Nephron (organoid): ENCODE data around the gene TPK1.
"Not testable (repeated sequence)": the region's sequence is repeated elsewhere in the genome, so short reads cannot be mapped to it uniquely, and the experiment has no call there.

Source experiments
- H3K27ac Mint-ChIP-seq, 3 experiments: 2 replicates each; pipeline ENCODE4 v1.8.0; 2020; ENCODE audit warnings: mixed read lengths in 3 of 3, mild to moderate bottlenecking in 2 of 3, moderate library complexity in 1 of 3
- H3K27me3 Mint-ChIP-seq: 2 replicates; pipeline ENCODE4 v1.8.0; 2021; ENCODE audit warnings: low read depth, mild to moderate bottlenecking, moderate library complexity, mixed read lengths
- H3K36me3 Mint-ChIP-seq: 2 replicates; pipeline ENCODE4 v1.8.0; 2020; ENCODE audit warnings: low read depth, mixed read lengths
- H3K4me1 Mint-ChIP-seq: 2 replicates; pipeline ENCODE4 v1.8.0; 2020; ENCODE audit warnings: mixed read lengths
- H3K4me3 Mint-ChIP-seq, 3 experiments: 2 replicates each; pipeline ENCODE4 v1.8.0; 2020; ENCODE audit warnings: mild to moderate bottlenecking in 3 of 3, mixed read lengths in 3 of 3, moderate library complexity in 2 of 3
- H3K9me3 Mint-ChIP-seq: 2 replicates; pipeline ENCODE4 v1.8.0; 2020; ENCODE audit warnings: mixed read lengths
- TF ChIP-seq, protein P1 (sequence below), 3 experiments: fragments of 200-600 bp; sonication (generic); IDR thresholded peaks; one replicate each; pipeline ENCODE4 v1.5.0; 2021; ENCODE audit warnings: antibody characterized with exemption in 3 of 3; ENCODE audit not compliant: unreplicated experiment in 3 of 3

Gene TPK1

DNA sequence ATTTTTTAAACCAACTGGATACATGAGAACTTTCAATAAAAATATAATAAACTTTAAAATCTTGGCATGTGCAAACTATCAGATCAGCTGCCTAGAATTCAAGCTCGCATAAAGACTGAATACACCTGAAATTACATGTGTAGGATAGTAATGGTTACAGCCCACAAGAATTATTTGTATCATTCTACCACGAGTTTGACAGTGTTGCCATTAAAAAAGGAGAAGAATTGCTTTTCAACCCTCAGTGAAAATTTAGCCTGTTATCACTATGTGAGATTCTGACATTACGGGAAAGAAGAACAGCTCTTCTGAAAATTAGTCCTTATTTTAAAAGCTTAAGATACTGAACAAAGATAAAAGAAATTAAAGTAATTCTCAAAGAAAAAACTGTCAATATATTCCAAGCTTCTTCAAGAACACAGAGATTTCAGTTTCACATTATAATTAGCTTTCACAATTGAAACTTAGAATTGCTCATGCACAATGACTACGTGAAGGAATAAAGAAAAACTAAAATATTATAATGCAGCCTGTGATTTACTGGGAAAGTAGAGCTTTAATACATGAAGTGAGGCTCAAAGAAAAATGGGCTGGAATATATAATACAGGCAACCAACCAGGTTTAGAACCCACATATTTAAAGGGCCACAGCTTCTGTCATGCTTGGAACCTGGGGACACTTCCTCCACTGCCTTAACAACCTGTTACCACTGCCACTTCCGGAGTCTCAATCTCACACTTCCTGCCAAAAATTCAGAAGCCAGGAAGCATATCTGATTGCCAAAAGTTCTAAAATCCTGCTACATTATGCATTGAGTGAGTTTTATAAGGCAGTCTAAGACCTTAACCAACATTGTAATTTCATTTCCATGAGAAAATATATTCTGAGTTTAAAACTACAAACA is 23.2 kb downstream of the TPK1 start:
- no peak overlapping the region for H3K27ac Mint-ChIP-seq

DNA sequence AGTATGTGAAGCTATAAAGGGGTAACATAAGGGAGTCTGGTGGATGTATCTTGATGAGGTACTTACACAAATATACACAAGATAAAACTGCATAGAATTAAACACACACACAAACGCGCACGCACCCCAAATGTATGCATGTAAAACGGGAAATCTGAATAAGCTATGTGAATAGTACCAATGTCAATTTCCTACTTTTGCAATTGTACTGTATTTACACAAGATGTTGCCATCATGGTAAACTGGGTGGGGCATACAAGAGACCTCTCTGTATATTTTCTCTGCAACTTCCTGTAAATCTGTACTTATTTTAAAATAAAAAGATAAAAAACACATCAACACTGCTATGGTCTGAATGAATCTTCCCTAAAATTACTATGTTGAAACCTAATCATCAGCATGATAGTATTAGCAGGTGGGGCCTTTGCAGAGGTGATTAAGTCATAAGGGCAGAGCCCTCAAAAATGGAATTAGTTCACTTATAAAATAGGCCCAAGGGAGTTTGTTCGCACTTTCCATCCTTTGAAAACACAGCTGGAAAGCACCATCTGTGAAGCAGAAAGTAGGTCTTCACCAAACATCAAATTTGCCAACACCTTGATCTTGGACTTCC is 30.1 kb downstream of the TPK1 start:
- no peak overlapping the region for H3K4me3 Mint-ChIP-seq
- no peaks in the 10 kb centered on the region for H3K36me3 Mint-ChIP-seq
- no peaks in the 10 kb centered on the region for H3K4me1 Mint-ChIP-seq
- TF ChIP-seq, protein P1, sequence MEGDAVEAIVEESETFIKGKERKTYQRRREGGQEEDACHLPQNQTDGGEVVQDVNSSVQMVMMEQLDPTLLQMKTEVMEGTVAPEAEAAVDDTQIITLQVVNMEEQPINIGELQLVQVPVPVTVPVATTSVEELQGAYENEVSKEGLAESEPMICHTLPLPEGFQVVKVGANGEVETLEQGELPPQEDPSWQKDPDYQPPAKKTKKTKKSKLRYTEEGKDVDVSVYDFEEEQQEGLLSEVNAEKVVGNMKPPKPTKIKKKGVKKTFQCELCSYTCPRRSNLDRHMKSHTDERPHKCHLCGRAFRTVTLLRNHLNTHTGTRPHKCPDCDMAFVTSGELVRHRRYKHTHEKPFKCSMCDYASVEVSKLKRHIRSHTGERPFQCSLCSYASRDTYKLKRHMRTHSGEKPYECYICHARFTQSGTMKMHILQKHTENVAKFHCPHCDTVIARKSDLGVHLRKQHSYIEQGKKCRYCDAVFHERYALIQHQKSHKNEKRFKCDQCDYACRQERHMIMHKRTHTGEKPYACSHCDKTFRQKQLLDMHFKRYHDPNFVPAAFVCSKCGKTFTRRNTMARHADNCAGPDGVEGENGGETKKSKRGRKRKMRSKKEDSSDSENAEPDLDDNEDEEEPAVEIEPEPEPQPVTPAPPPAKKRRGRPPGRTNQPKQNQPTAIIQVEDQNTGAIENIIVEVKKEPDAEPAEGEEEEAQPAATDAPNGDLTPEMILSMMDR (IDR thresholded peaks at IDR 0.05; ENCODE audit: unreplicated experiment in 3 of 3) = no peak
- H3K27ac Mint-ChIP-seq = no peak overlapping the region
- H3K27me3 Mint-ChIP-seq = peaks cover 3% of the 10 kb centered on the region
- peaks cover 8% of the 10 kb centered on the region for H3K9me3 Mint-ChIP-seq

More for the DNA sequence above, 23.2 kb downstream of the TPK1 start:
- H3K4me1 Mint-ChIP-seq = no peaks in the 10 kb centered on the region
- peaks cover 3% of the 10 kb centered on the region for H3K27me3 Mint-ChIP-seq
- TF ChIP-seq, protein P1 (IDR thresholded peaks at IDR 0.05; ENCODE audit: unreplicated experiment in 3 of 3) = no peak
- H3K9me3 Mint-ChIP-seq = no peaks in the 10 kb centered on the region
- H3K36me3 Mint-ChIP-seq = no peaks in the 10 kb centered on the region
- no peak overlapping the region for H3K4me3 Mint-ChIP-seq

DNA sequence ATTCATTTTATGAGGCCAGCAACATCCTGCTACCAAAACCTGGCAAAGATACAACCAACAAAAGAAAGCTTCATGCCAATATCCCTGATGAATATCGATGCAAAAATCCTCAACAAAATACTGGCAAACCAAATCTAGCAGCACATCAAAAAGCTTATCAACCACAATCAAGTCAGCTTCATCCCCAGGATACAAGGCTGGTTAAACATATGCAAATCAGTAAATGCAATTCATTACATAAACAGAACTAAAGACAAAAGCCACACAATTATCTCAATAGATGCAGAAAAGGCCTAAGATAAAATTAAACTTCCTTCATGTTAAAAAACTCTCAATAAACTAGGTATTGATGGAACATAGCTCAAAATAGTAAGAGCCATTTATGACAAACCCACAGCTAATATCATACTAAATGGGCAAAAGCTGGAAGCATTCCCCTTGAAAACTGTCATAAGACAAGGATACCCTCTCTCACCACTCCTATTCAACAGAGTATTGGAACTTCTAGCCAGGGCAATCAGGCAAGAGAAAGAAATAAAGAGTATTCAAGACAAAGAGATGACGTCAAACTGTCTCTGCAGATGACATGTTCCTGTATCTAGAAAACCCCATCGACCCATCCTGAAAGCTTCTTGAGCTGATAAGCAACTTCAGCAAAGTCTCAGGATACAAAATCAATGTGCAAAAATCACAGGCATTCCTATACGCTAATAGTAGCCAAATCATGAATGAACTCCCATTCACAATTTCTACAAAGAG is 35.0 kb downstream of the TPK1 start:
- not testable (repeated sequence) for H3K4me1 Mint-ChIP-seq

DNA sequence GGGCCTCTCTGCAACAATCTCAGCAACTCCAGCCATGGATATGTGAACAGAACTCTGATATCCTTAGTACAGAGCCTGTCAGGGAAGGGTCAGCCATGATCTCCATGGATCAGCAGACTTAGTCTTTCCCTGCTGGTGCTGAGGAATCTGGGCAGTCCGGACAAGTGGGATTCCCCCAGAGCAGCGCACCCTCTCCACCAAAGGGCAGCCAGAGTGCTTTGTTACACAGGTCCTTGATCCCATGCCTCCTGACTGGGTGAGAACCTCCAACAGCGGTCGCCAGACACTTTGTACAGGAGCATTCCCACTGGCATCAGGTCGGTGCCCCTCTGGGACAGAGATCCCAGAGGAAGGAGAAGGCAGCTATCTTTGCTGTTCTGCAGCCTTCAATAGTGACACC is 38.9 kb downstream of the TPK1 start:
- peaks cover 4% of the 10 kb centered on the region for H3K27me3 Mint-ChIP-seq
- H3K4me3 Mint-ChIP-seq = no peak overlapping the region
- H3K4me1 Mint-ChIP-seq = no peaks in the 10 kb centered on the region
- H3K27ac Mint-ChIP-seq = no peak overlapping the region
- H3K36me3 Mint-ChIP-seq = no peaks in the 10 kb centered on the region
- H3K9me3 Mint-ChIP-seq = peaks cover 25% of the 10 kb centered on the region
- TF ChIP-seq, protein P1 (IDR thresholded peaks at IDR 0.05; ENCODE audit: unreplicated experiment in 3 of 3) = no peak

More for the DNA sequence above, 35.0 kb downstream of the TPK1 start:
- H3K9me3 Mint-ChIP-seq = peaks cover 25% of the 10 kb centered on the region
- not testable (repeated sequence) for H3K27me3 Mint-ChIP-seq, H3K4me3 Mint-ChIP-seq, H3K36me3 Mint-ChIP-seq, H3K27ac Mint-ChIP-seq

DNA sequence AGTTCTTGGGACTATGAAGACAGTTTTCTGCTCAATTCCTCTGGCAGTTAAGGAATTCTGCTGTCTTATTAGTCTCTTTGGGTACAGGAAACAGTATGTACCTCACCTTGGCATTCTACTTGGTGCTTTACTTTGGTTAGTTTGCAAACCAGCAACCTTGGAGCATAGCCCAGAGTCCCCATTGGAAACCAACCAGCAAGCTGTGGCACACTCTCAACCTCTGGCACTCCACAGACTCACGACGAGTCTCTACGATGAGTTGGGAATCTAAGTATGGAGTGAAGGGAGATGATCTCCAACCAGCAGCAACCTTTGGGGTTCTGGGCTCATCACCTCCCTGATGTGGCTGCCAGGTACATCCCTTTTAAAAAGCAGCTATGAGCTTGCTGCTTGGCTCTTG is 43.8 kb downstream of the TPK1 start:
- Mint-ChIP-seq H3K4me3 (no peak overlapping the region), H3K36me3 (no peaks in the 10 kb centered on the region), H3K27ac (no peak overlapping the region), H3K9me3 (peaks cover under 1% of the 10 kb centered on the region), H3K27me3 (no peaks in the 10 kb centered on the region), H3K4me1 (no peaks in the 10 kb centered on the region)
- TF ChIP-seq, protein P1 (IDR thresholded peaks at IDR 0.05; ENCODE audit: unreplicated experiment in 3 of 3) = no peak

DNA sequence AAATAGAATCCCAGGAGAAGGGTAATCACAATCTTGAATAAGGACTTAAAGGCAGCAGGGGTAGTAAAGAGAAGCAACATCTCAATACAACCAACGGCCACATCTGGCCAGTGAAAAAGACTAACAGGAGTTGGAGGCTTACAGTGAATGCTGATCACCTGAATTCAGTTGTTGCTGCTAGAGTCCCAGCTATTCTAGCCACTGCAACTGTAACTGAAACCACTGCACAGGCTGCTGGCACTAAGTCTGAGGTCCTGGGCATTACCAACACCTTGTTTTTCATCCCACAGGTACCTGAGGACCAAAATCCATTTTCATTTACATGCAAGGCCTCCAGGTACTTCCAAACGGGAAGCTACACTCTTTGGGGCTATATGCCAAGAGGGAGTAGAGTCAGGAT is 44.4 kb downstream of the TPK1 start:
- Mint-ChIP-seq H3K36me3 (no peaks in the 10 kb centered on the region), H3K4me3 (no peak overlapping the region), H3K27ac (no peak overlapping the region), H3K4me1 (no peaks in the 10 kb centered on the region), H3K27me3 (no peaks in the 10 kb centered on the region), H3K9me3 (no peaks in the 10 kb centered on the region)
- TF ChIP-seq, protein P1 (IDR thresholded peaks at IDR 0.05; ENCODE audit: unreplicated experiment in 3 of 3) = no peak
